BLaER1 treated with 17β-estradiol and CSF1 and Interleukin-3, amounts not matched to agents 10 nM and 100 nM (cell line): ENCODE results near the gene ATP8B3.
A peak's percentile ranks its signal among the peaks of the same experiment; 100 is the strongest.

ENCODE experiments used
- H3K27ac ChIP-seq, 11 experiments: shearing (Covaris generic); formaldehyde crosslinking; 2 replicates each; pipeline ENCODE4 v1.8.1; 2022
- H3K27me3 ChIP-seq, 11 experiments: shearing (Covaris generic); formaldehyde crosslinking; 2 replicates each; pipeline ENCODE4 v1.8.1; 2022
- H3K36me3 ChIP-seq, 11 experiments: shearing (Covaris generic); formaldehyde crosslinking; 2 replicates each; pipeline ENCODE4 v1.8.1; 2022
- H3K4me1 ChIP-seq, 10 experiments: shearing (Covaris generic); formaldehyde crosslinking; 2 replicates each; pipeline ENCODE4 v1.8.1; 2022
- H3K4me2 ChIP-seq, 11 experiments: shearing (Covaris generic); formaldehyde crosslinking; 2 replicates each; pipeline ENCODE4 v1.8.1; 2022
- H3K4me3 ChIP-seq, 10 experiments: shearing (Covaris generic); formaldehyde crosslinking; 2 replicates each; pipeline ENCODE4 v1.8.1; 2022
- H3K9ac ChIP-seq, 11 experiments: shearing (Covaris generic); formaldehyde crosslinking; 2 replicates each; pipeline ENCODE4 v1.8.1; 2022
- H3K9me3 ChIP-seq, 11 experiments: shearing (Covaris generic); formaldehyde crosslinking; replicated peaks in 1 of 11; 2 replicates each; pipeline ENCODE4 v1.8.1; 2022
- H4K20me1 ChIP-seq, 11 experiments: shearing (Covaris generic); formaldehyde crosslinking; 2 replicates each; pipeline ENCODE4 v1.8.1; 2022
- Cebpa-rat ChIP-seq, 11 experiments: shearing (Covaris generic); IDR thresholded peaks; 2 replicates each; pipeline ENCODE4 v1.8.1; 2022

ATP8B3 gene

GRCh38 chr19:1833540-1833939 lies 21.5 kb upstream of the ATP8B3 start:
- Histone ChIP-seq H3K4me1 (peaks cover 30 to 76% (median 52%) of the 10 kb centered on the region in 10 experiments), H3K9me3 (no peaks in the 10 kb centered on the region), H4K20me1 (peaks cover 100% of the 10 kb centered on the region in 11 experiments), H3K4me2 (no peak overlapping the region), H3K4me3 (no peak overlapping the region), H3K36me3 (peaks cover 56 to 94% (median 83%) of the 10 kb centered on the region in 11 experiments), H3K27ac (0 out of 22 replicates have a peak overlapping the region, but pooled peaks of 1 of the 11 experiments have one; percentile 11), H3K9ac (peak overlapping the region in 4 of 11 experiments; percentile 6 to 43 (median 20); a peak in 4 of 22 replicates), H3K27me3 (no peaks in the 10 kb centered on the region)
- no peak for TF ChIP-seq Cebpa-rat (IDR thresholded peaks at IDR 0.05)

DNA sequence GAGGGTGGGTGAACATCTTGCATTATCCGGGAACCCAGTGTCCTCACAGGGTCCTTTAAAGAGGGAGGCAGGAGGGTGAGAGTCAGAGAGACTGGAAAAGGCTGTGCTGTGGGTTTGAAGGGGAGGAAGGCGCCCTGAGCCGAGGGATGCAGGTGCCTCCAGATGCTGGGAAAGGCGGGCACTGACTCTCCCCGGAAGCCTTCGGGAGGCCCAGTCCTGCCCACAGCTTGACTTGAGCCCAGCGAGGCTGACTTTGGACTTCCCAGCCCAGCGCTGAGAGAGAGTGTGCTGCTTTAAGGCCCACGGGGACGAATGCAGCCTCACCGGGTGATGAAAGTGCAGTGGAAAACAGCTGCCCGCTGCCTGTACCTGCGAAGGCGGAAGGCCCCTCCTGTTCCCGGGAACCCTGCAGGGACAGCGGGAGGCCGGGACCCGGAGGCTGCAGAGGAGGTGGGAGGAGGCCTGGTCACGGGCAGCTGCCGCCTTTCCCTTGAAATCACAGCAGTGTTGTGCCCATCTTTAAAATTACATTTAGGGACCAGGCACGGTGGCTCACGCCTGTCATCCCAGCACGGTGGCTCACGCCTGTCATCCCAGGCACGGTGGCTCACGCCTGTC lies 20.1 kb upstream of the ATP8B3 start:
- peaks cover 66 to 95% (median 86%) of the 10 kb centered on the region in 11 experiments for H3K36me3 ChIP-seq
- peak overlapping the region in 4 of 11 experiments; percentile 8 to 27 (median 21); a peak in 2 of 22 replicates for H3K9ac ChIP-seq
- no peak for TF ChIP-seq Cebpa-rat (IDR thresholded peaks at IDR 0.05)
- no peaks in the 10 kb centered on the region for H3K9me3 ChIP-seq
- no peak overlapping the region; a peak in 1 of 22 replicates for H3K27ac ChIP-seq
- H3K4me2 ChIP-seq = peak overlapping the region in 3 of 11 experiments; percentile 15 to 33 (median 17); a peak in 3 of 22 replicates
- H3K4me1 ChIP-seq = peaks cover 16 to 70% (median 48%) of the 10 kb centered on the region in 10 experiments
- no peak overlapping the region for H3K4me3 ChIP-seq
- H4K20me1 ChIP-seq = peaks cover 100% of the 10 kb centered on the region in 11 experiments
- no peaks in the 10 kb centered on the region for H3K27me3 ChIP-seq

GRCh38 chr19:1830978-1831377 lies 18.9 kb upstream of the ATP8B3 start:
- Histone ChIP-seq H3K36me3 (peaks cover 72 to 94% (median 87%) of the 10 kb centered on the region in 11 experiments), H3K9me3 (no peaks in the 10 kb centered on the region), H3K4me1 (peaks cover 12 to 69% (median 46%) of the 10 kb centered on the region in 10 experiments; a peak in 18 of 20 replicates), H3K27ac (no peak overlapping the region), H3K4me3 (no peak overlapping the region), H3K27me3 (no peaks in the 10 kb centered on the region), H3K9ac (no peak overlapping the region), H3K4me2 (peak overlapping the region in 3 of 11 experiments; percentile 3 to 12 (median 4); a peak in 2 of 22 replicates), H4K20me1 (peaks cover 98 to 100% (median 99%) of the 10 kb centered on the region in 11 experiments)
- no peak for TF ChIP-seq Cebpa-rat (IDR thresholded peaks at IDR 0.05)

GRCh38 chr19:1830568-1830967 lies 18.5 kb upstream of the ATP8B3 start:
- Histone ChIP-seq H3K27ac (no peak overlapping the region), H3K36me3 (peaks cover 75 to 95% (median 87%) of the 10 kb centered on the region in 11 experiments)

DNA sequence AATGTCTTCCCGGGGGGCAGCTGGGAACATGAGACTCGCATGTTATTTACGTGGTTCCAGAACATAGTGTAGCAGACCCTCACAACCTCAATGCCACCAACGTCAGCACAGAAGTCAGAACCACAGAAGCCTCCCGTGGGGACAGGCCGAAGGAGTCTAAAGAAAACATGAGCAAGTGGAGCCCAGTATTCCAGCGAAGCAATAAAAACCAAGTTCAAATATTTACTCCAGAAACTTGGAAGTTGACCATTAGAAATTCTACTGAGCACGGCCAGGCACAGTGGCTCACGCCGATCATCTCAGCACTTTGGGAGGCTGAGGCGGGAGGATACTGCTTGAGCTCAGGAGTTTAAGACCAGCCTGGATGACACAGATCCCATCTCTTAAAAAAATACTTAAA lies 17.9 kb upstream of the ATP8B3 start:
- Histone ChIP-seq H3K4me2 (peak overlapping the region in 3 of 11 experiments; percentile 3 to 34 (median 24); a peak in 4 of 22 replicates), H3K27ac (no peak overlapping the region), H3K9me3 (no peaks in the 10 kb centered on the region), H3K9ac (peak overlapping the region in 2 of 11 experiments; percentile 10 to 29; a peak in 2 of 22 replicates), H3K27me3 (no peaks in the 10 kb centered on the region), H3K4me1 (peaks cover 4 to 65% (median 42%) of the 10 kb centered on the region in 10 experiments; a peak in 18 of 20 replicates), H3K36me3 (peaks cover 77 to 95% (median 87%) of the 10 kb centered on the region in 11 experiments), H4K20me1 (peaks cover 93 to 100% (median 98%) of the 10 kb centered on the region in 11 experiments), H3K4me3 (no peak overlapping the region)
- TF ChIP-seq Cebpa-rat (IDR thresholded peaks at IDR 0.05) = no peak

More at GRCh38 chr19:1830568-1830967, 18.5 kb upstream of the ATP8B3 start:
- Histone ChIP-seq H3K4me3 (no peak overlapping the region), H3K9me3 (no peaks in the 10 kb centered on the region), H3K4me2 (peak overlapping the region in 3 of 11 experiments; percentile 3 to 34 (median 4); a peak in 4 of 22 replicates), H3K9ac (peak overlapping the region in 1 of 11 experiments; percentile 29; a peak in 1 of 22 replicates), H4K20me1 (peaks cover 98 to 100% (median 99%) of the 10 kb centered on the region in 11 experiments), H3K4me1 (peaks cover 8 to 70% (median 44%) of the 10 kb centered on the region in 10 experiments; a peak in 18 of 20 replicates), H3K27me3 (no peaks in the 10 kb centered on the region)
- TF ChIP-seq Cebpa-rat (IDR thresholded peaks at IDR 0.05) = peak in 3 of 11 experiments; percentile 32 to 45 (median 38); a peak in 3 of 22 replicates

DNA sequence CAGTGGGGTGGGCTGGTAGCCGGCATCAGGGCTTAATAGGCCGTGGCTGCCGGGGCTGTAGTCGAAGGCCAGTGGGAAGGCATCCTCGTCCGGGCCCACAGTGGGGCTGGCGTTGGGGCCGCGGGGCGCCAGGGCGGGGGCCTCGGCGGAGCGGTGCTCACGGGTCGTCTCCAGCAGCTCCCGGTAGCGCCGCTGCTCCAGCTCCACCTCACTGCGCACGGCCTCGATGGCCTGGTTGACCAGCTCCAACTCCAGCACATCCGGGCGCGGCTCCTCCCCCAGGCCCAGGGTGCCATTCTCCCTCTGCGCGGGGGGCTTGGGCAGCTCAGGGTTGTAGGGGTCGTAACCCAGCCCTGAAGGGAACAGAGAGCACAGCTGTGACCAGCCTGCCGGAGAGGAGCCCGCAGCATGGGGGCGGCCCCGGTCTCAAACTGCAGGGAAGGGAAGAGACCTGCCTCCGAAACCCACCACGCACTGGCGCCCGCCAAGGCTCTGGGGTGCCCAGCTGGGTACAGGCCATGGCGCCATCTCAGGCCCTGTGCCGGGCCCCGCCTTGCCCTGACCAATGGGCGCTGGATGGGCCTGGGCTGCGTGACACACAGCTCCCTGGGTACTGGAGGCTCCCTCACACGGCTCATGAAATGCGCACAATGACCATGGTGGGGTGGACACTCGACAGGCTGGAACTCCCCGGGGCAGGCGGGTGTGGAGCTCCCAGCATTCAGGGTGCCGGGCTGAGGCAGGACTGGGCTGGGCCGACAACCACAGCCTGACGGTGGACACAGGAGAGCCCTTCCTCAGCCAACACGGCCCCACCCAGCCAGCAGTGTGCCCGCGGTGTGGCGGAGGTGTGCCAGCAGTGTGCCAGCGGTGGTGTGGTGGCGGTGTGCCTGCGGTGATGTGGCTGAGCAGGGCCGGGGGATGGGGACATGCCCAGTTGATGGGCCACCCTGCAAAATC lies 16.5 kb upstream of the ATP8B3 start:
- peaks cover 78 to 95% (median 87%) of the 10 kb centered on the region in 11 experiments for H3K36me3 ChIP-seq
- no peak for TF ChIP-seq Cebpa-rat (IDR thresholded peaks at IDR 0.05)

GRCh38 chr19:1827566-1828278 lies 15.6 kb upstream of the ATP8B3 start:
- H3K36me3 ChIP-seq = peaks cover 79 to 95% (median 88%) of the 10 kb centered on the region in 11 experiments
- no peaks in the 10 kb centered on the region for H3K9me3 ChIP-seq
- peaks cover 89 to 100% (median 95%) of the 10 kb centered on the region in 11 experiments for H4K20me1 ChIP-seq
- no peaks in the 10 kb centered on the region for H3K27me3 ChIP-seq
- peak overlapping the region in 1 of 11 experiments; percentile 38; a peak in 3 of 22 replicates for H3K9ac ChIP-seq
- H3K4me3 ChIP-seq = no peak overlapping the region
- H3K4me2 ChIP-seq = peak overlapping the region in 7 of 11 experiments; percentile 8 to 45 (median 20); a peak in 9 of 22 replicates
- 0 out of 22 replicates have a peak overlapping the region, but pooled peaks of 1 of the 11 experiments have one; percentile 28 for H3K27ac ChIP-seq
- no peak for TF ChIP-seq Cebpa-rat (IDR thresholded peaks at IDR 0.05)
- peaks cover 4 to 45% (median 34%) of the 10 kb centered on the region in 10 experiments; a peak in 17 of 20 replicates for H3K4me1 ChIP-seq

More for the DNA sequence above, 16.5 kb upstream of the ATP8B3 start:
- Histone ChIP-seq H3K4me3 (no peak overlapping the region), H3K27me3 (no peaks in the 10 kb centered on the region), H3K9ac (no peak overlapping the region), H3K4me1 (peaks cover 4 to 51% (median 36%) of the 10 kb centered on the region in 10 experiments; a peak in 17 of 20 replicates), H3K27ac (no peak overlapping the region), H3K4me2 (no peak overlapping the region), H4K20me1 (peaks cover 89 to 100% (median 95%) of the 10 kb centered on the region in 11 experiments), H3K9me3 (no peaks in the 10 kb centered on the region)
